ENCODE results near the gene RFX2.

RFX2 gene

GRCh38 chr19:6038634-6039405 is 71.5 kb downstream of the RFX2 start:
- no peak for DNase-seq (ENCODE audit: low read depth, low spot score)
- H3K4me3 ChIP-seq (ENCODE audit: low read depth, low read length): no peak overlapping the region
- no peak for TF ChIP-seq CTCF (IDR thresholded peaks at IDR 0.05; ENCODE audit: low read depth, low read length)
- in situ Hi-C loops (cut with HindIII; ENCODE audit: low sequenced_read_pairs): loop anchor here (25.0 kb wide), 1 partner anchor 98 kb away; the partner anchor contains the start of gene ACSBG2

GRCh38 chr19:6035026-6035425 is 75.3 kb downstream of the RFX2 start:
- no peak for DNase-seq (ENCODE audit: low read depth, low spot score)
- no peak for TF ChIP-seq CTCF (IDR thresholded peaks at IDR 0.05; ENCODE audit: low read depth, low read length)
- in situ Hi-C loops (cut with HindIII; ENCODE audit: low sequenced_read_pairs): loop anchor here (25.0 kb wide), 1 partner anchor 102 kb away; the partner anchor contains the start of gene ACSBG2
- H3K4me3 ChIP-seq (ENCODE audit: low read depth, low read length): no peak overlapping the region

GRCh38 chr19:6034512-6034911 is 75.8 kb downstream of the RFX2 start:
- no peak for TF ChIP-seq CTCF (IDR thresholded peaks at IDR 0.05; ENCODE audit: low read depth, low read length)
- in situ Hi-C loops (cut with HindIII; ENCODE audit: low sequenced_read_pairs): loop anchor here (25.0 kb wide), 1 partner anchor 103 kb away; the partner anchor contains the start of gene ACSBG2
- no peak overlapping the region for H3K4me3 ChIP-seq (ENCODE audit: low read depth, low read length)
- no peak for DNase-seq (ENCODE audit: low read depth, low spot score)

- no peak for DNase-seq (ENCODE audit: low read depth, low spot score)
- H3K4me3 ChIP-seq (ENCODE audit: low read depth, low read length): no peak overlapping the region
- in situ Hi-C loops (cut with HindIII; ENCODE audit: low sequenced_read_pairs): loop anchor here (25.0 kb wide), 1 partner anchor 103 kb away; the partner anchor contains the start of gene ACSBG2
- no peak for TF ChIP-seq CTCF (IDR thresholded peaks at IDR 0.05; ENCODE audit: low read depth, low read length)
Observed at GRCh38 chr19:6033744-6034264, 76.5 kb downstream of the RFX2 start.

DNA sequence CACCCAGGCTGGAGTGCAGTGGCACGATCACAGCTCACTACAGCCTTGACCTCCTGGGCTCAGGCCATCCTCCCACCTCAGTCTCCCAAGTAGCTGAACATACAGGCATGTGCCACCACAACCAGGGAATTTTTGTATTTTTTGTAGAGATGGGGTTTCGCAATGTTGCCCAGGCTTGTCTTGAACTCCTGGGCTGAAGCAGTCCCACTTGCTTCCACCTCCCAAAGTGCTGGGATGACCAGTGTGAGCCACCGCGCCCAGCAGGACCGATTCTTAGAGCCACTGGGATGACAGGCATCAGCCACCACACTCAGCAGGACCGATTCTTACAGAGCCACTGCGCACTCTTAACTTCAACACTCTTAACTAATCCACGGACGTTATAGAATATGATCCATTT is 77.5 kb downstream of the RFX2 start:
- TF ChIP-seq CTCF (IDR thresholded peaks at IDR 0.05; ENCODE audit: low read depth, low read length): no peak
- DNase-seq (ENCODE audit: low read depth, low spot score): no peak
- no peak overlapping the region for H3K4me3 ChIP-seq (ENCODE audit: low read depth, low read length)
- in situ Hi-C loops (cut with HindIII; ENCODE audit: low sequenced_read_pairs): loop anchor here (25.0 kb wide), 1 partner anchor 104 kb away; the partner anchor contains the start of gene ACSBG2

DNA sequence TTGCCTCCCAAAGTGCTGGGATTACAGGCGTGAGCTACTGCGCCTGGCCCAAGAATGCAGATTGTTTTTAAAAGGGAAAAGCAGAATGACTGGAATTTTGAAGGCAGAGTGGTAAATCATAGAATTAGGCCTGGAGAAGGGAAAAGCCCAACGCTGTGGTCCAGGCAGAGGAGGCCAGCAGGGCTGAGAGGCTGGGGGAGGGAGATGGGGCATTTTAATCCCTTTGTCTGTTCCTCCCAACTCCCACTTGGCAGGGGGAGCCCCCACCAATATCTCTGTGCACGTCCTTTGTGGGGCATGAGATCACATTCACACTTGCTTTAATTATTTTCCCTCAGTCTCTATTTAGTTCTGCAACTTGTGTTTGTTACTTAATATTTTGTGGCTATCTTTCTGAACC is 77.9 kb downstream of the RFX2 start:
- TF ChIP-seq CTCF (IDR thresholded peaks at IDR 0.05; ENCODE audit: low read depth, low read length): no peak
- in situ Hi-C loops (cut with HindIII; ENCODE audit: low sequenced_read_pairs): loop anchor here (25.0 kb wide), 1 partner anchor 105 kb away; the partner anchor contains the start of gene ACSBG2
- H3K4me3 ChIP-seq (ENCODE audit: low read depth, low read length): no peak overlapping the region
- no peak for DNase-seq (ENCODE audit: low read depth, low spot score)

Measured in astrocyte of the spinal cord (primary cell).